ENCODE measurements around the gene FXYD7.
"Not testable (repeated sequence)": the region's sequence is repeated elsewhere in the genome, so short reads cannot be mapped to it uniquely, and the experiment has no call there.

FXYD7 gene

GRCh38 chr19:35146746-35147459 lies 3.8 kb downstream of the FXYD7 start:
- no peak for DNase-seq

- no peak for DNase-seq
Measured at GRCh38 chr19:35149463-35149862, 6.4 kb downstream of the FXYD7 start.

GRCh38 chr19:35150445-35150844 lies 7.4 kb downstream of the FXYD7 start:
- no peak for DNase-seq

GRCh38 chr19:35151273-35152065 lies 8.4 kb downstream of the FXYD7 start:
- DNase-seq: no peak

- DNase-seq: not testable (repeated sequence)
Measured at GRCh38 chr19:35153129-35153522, 10.1 kb downstream of the FXYD7 start.

GRCh38 chr19:35153701-35154524 lies 10.9 kb downstream of the FXYD7 start:
- DNase-seq: peak; percentile 83

- peak; percentile 80 for DNase-seq
Measured at GRCh38 chr19:35154525-35155406, 11.7 kb downstream of the FXYD7 start, which contains the start of gene FXYD5. FXYD5 (plus strand) TSS chr19:35154735; CDS start chr19:35155551, 816 bp downstream.

- peak; percentile 49 for DNase-seq
Measured at GRCh38 chr19:35155441-35155840, 12.4 kb downstream of the FXYD7 start.

- DNase-seq: no peak
Measured at GRCh38 chr19:35155981-35156672, 13.1 kb downstream of the FXYD7 start.

- no peak for DNase-seq
Measured at GRCh38 chr19:35156673-35157014, 13.6 kb downstream of the FXYD7 start.

- no peak for DNase-seq
Measured at GRCh38 chr19:35157431-35157830, 14.4 kb downstream of the FXYD7 start.

- no peak for DNase-seq
Measured at GRCh38 chr19:35159606-35160005, 16.6 kb downstream of the FXYD7 start.

- DNase-seq: peak; percentile 5
Measured at GRCh38 chr19:35160629-35161433, 17.8 kb downstream of the FXYD7 start.

- peak; percentile 17 for DNase-seq
Measured at GRCh38 chr19:35161434-35161743, 18.3 kb downstream of the FXYD7 start.

GRCh38 chr19:35162471-35163326 lies 19.6 kb downstream of the FXYD7 start:
- peak; percentile 18 for DNase-seq

- peak; percentile 7 for DNase-seq
Measured at GRCh38 chr19:35164418-35164817, 21.4 kb downstream of the FXYD7 start.

GRCh38 chr19:35165200-35166058 lies 22.4 kb downstream of the FXYD7 start:
- peak; percentile 16 for DNase-seq

GRCh38 chr19:35166100-35167063 lies 23.3 kb downstream of the FXYD7 start:
- DNase-seq: peak; percentile 14

Data from activated T-cell treated with anti-CD3 and anti-CD28 coated beads, Interleukin-2, amount 50 U/mL, for 1 hour (primary cell).